Muscle of back (tissue), 11 donors: ENCODE measurements around the gene LRRC3. TPM values are rescaled to one million over a fixed set of nuclear protein-coding genes. Genes with fewer than 3 reads are reported as not detected.
"Not testable (repeated sequence)": the region's sequence is repeated elsewhere in the genome, so short reads cannot be mapped to it uniquely, and the experiment has no call there.

Experiments
- DNase-seq, 3 donors: peaks; one replicate each; pipeline versions ENCODE4 v3.0.0 to v3.0.0-alpha.2; 2013
- polyA plus RNA-seq, 10 donors: library from polyadenylated mRNA; unstranded; fragments of 120-200 nt; gene quantifications; one replicate each; pipeline ENCODE4 v1.2.1, GENCODE V29; 2013; ENCODE audit not compliant: insufficient read length in 10 of 10

Gene LRRC3
- polyA plus RNA-seq, 10 donors = 2.0 to 4.3 (median 2.6) TPM

- DNase-seq = no peak
Observed at GRCh38 chr21:44495611-44496563, 40.6 kb downstream of the LRRC3 start.

- DNase-seq = peak in 1 of 3 donors; percentile 27
Observed at GRCh38 chr21:44496564-44497550, 41.5 kb downstream of the LRRC3 start.

GRCh38 chr21:44497703-44498126 lies 42.4 kb downstream of the LRRC3 start:
- peak in 1 of 3 donors; percentile 35 for DNase-seq

GRCh38 chr21:44498280-44499210 lies 43.2 kb downstream of the LRRC3 start:
- no peak for DNase-seq

- no peak for DNase-seq
Observed at GRCh38 chr21:44499211-44499560, 43.9 kb downstream of the LRRC3 start.

- no peak for DNase-seq
Observed at GRCh38 chr21:44499631-44500030, 44.3 kb downstream of the LRRC3 start.

GRCh38 chr21:44500111-44500510 lies 44.8 kb downstream of the LRRC3 start:
- no peak for DNase-seq

- no peak for DNase-seq
Observed at GRCh38 chr21:44502171-44502958, 47.1 kb downstream of the LRRC3 start.

GRCh38 chr21:44503006-44503889 lies 47.9 kb downstream of the LRRC3 start:
- DNase-seq = not testable (repeated sequence)

- no peak for DNase-seq
Observed at GRCh38 chr21:44503901-44504399, 48.6 kb downstream of the LRRC3 start.

GRCh38 chr21:44505673-44506278 lies 50.5 kb downstream of the LRRC3 start:
- no peak for DNase-seq

GRCh38 chr21:44506279-44507255 lies 51.3 kb downstream of the LRRC3 start:
- DNase-seq = no peak

- DNase-seq = no peak
Observed at GRCh38 chr21:44507673-44508425, 52.5 kb downstream of the LRRC3 start.

- DNase-seq = no peak
Observed at GRCh38 chr21:44508426-44508710, 53.1 kb downstream of the LRRC3 start.

- no peak for DNase-seq
Observed at GRCh38 chr21:44508711-44509445, 53.6 kb downstream of the LRRC3 start.

GRCh38 chr21:44509539-44509938 lies 54.2 kb downstream of the LRRC3 start:
- DNase-seq = no peak
